ENCODE results near the gene GRK4.
"Not testable (repeated sequence)": the region's sequence is repeated elsewhere in the genome, so short reads cannot be mapped to it uniquely, and the experiment has no call there.

DNA sequence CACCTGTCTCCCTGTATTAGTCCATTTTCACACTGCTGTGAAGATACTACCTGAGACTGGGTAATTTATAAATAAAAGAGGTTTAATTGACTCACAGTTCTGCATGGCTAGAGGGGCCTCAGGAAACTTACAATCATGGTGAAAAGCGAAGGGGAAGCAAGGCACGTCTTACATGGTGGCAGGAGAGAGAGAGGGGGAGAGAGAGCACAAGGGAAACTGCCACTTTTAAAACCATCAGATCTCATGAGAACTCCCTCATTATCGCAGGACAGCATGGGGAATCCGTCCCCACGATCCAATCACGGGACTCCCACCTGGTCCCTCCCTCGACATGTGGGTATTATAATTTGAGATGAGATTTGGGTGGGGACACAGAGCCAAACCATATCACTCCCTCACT, 20.3 kb downstream of the GRK4 start:
- TF ChIP-seq, protein P1, sequence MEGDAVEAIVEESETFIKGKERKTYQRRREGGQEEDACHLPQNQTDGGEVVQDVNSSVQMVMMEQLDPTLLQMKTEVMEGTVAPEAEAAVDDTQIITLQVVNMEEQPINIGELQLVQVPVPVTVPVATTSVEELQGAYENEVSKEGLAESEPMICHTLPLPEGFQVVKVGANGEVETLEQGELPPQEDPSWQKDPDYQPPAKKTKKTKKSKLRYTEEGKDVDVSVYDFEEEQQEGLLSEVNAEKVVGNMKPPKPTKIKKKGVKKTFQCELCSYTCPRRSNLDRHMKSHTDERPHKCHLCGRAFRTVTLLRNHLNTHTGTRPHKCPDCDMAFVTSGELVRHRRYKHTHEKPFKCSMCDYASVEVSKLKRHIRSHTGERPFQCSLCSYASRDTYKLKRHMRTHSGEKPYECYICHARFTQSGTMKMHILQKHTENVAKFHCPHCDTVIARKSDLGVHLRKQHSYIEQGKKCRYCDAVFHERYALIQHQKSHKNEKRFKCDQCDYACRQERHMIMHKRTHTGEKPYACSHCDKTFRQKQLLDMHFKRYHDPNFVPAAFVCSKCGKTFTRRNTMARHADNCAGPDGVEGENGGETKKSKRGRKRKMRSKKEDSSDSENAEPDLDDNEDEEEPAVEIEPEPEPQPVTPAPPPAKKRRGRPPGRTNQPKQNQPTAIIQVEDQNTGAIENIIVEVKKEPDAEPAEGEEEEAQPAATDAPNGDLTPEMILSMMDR (IDR thresholded peaks at IDR 0.05), result not testable (repeated sequence)
- not testable (repeated sequence) for TF ChIP-seq POLR2A (IDR thresholded peaks at IDR 0.05)
